Germinal center (tissue), 1 donor: ENCODE data around the gene ZNF784.

Experiments used
- DNase-seq: peaks from one replicate; pipeline ENCODE4 v3.0.0; 2012; ENCODE audit warnings: mixed read lengths, low spot score

Gene ZNF784, protein sequence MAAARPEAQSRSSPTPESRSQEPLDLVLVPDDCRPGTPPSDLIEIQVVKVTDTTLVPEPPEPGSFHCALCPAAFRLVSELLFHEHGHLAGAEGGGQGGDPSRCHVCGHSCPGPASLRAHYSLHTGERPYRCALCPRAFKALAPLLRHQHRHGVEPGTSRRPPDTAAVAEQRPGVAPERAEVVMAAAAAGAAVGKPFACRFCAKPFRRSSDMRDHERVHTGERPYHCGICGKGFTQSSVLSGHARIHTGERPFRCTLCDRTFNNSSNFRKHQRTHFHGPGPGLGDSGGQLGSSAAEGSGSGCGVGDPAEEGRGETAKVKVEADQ

DNA sequence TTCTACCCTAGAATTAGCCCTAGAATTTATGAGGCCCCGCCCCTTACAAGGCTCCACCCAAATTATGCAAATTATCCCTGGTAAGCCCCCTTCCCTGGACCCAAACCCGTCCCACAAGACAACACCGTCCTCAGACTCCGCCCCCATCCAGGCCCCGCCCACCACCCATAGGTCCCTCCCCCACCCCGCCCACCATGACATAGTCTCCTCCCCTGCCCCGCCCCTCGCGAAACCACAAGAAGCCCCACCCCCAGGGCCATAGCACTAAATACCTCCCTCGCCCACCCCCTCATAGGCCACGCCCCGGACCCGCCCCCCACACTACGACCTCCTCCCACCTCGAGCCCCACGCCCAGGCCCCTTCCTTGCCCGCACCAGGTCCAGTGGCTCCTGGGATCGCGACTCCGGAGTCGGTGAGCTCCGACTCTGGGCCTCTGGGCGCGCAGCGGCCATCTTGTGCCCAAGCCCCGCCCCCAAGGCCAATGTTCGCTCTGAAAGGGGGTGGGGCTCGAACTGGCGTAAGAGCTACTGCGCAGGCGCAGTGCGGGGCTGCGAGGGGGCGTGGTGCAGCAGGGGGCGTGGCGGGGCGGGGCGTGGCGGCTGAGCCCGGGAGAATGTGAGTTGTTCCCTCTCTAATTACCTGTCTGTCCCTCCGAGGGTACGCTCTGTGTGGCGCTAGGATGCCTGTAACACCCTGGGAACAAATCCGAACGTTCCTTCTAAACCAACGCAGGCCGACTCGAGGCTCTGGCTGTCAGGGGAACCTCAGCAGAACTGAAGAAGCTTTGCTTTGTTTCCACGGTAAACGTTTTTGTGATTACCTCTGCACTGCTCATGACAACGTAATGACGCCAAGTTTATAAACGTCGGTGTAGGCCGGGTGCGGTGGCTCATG is at the start of gene ZNF784:
Gene ZNF784 (minus strand): TSS at position 458 of the 895 bp plus-strand sequence. CDS start 5 bp downstream, at position 453.
- DNase-seq = peak; percentile 95

DNA sequence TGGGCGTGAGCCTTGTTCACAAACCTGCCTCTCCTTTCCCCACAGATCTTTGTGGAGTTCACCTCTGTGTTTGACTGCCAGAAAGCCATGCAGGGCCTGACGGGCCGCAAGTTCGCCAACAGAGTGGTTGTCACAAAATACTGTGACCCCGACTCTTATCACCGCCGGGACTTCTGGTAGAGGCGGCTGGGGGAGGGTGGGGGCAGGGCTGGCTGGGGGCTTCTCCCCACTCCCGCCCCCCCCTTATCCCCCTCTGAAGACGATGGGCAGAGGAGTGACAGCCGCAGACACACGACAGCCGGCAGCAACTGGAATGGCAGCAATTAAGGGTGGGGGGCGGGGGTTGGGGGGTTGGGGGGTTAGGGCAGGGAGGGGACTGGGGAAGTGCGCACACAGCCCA is 49.5 kb upstream of the ZNF784 start:
- DNase-seq = no peak

DNA sequence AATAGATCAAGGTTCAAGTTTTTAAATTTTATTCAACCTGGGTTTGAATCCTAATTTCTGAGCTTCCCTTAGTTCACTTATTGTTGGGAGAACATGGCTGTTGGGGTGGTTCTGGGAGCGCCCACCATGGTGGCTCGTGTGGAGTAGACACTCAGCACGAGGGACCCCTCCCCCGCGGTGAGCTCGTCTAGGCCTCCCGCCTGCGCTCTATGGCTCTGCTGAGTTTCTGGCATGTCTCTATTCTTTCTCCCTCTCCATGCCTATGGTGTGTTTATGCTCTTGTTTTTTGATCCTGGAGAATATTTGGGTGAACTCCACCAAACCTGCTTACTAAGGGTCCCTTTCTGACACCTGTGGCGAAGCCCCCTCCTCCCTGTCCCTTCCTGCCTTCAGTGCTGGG is 49.1 kb upstream of the ZNF784 start:
- no peak for DNase-seq

DNA sequence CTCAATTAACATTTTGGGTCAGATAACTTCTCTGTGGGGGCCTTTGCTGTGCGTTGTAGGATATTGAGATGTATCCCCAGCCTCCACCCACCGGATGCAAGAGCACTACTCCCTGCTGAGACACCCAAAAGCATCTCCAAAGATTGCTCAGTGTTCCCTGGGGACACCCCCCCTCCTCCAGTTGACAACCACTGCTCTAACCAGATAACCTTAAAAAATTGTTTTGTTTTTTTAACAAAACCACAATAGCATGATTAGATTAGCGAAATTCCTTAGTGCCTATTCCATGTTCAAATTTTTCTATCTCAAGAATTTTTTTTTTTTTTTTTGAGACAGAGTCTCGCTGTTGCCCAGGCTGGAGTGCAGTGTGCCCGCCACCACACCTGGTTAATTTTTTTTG is 48.1 kb upstream of the ZNF784 start:
- DNase-seq = no peak

DNA sequence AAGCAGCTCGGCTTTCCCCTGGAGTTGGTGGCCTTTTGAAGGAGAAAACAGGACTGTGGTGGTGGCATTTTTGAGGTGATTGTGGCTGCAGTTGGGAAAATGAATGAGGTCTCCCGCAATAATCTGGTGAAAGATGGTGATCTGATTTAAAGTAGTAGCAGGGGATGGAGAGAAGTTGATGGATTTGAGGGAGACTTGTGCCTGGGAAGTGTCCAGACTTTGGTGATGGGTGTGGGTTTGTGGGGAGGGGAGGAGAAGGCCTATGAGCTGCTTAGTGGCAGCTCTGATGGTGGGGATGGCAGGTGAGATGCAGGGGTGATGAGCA is 46.6 kb upstream of the ZNF784 start:
- DNase-seq = no peak

DNA sequence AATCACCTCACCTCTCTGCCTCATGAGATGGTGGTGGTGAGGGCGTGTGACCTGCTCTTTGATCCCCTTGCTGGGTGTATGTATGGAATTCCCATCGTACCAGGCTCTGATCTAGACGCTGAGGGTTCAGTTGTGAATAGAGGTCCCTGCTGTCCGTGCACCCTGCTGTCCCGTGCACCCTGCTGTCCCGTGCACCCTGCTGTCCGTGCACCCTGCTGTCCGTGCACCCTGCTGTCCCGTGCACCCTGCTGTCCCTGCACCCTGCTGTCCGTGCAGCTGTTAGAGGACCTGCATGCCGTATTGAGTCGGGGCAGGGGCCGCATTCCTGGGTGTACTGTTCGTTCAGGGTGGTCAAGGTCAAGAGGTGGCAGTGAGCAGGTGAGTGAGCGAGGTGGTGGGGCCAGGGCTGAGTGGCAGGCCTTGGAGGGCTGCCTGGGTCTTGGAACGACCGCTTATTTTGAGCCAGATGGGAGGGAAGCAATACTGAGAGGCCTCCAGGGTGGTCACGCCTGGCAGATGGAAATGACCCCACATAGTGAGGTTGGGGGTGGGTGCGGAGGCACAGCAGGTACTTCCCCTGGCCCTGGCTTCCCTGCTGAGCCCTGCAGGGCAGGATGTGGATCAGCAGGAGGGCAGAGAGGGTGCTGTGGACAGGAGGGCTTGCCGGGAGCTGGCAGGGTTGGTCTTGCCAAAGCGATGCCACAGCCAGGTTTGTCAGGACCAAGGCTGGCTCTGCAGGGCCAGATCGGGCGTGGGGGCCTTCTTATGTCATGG is 46.1 kb upstream of the ZNF784 start:
- no peak for DNase-seq

DNA sequence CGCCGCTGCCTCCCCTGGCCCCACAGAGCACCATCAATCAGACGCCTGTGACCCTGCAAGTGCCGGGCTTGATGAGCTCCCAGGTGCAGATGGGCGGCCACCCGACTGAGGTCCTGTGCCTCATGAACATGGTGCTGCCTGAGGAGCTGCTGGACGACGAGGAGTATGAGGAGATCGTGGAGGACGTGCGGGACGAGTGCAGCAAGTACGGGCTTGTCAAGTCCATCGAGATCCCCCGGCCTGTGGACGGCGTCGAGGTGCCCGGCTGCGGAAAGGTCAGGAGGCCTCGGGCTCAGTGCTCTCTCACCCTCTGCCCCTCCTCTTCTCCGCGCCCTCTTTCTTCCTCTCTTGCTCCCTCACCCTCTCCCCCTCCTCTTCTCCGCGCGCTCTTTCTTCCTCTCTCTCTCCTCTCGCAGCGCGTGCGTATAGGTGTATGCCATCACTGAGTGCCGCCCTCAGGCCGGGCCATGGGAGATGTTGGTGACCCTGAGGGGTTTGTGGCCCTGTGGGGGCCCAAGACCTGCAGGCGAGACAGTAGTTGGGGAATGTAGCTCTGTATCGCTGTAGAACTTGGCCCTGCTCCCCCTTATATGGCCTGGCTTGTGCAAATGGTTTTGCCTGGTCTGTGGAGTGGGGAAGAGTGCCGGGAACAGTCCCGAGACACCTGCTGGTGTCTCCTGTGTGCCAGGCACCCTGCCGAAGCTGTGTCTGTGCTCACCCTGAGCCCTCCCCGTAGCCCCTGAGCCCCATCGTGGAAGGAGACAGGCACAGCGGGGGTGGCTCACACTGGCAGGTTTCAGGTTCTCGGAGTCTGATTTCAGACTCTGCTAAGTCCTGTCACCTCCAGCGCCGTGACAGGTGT is 45.3 kb upstream of the ZNF784 start:
- DNase-seq = no peak

DNA sequence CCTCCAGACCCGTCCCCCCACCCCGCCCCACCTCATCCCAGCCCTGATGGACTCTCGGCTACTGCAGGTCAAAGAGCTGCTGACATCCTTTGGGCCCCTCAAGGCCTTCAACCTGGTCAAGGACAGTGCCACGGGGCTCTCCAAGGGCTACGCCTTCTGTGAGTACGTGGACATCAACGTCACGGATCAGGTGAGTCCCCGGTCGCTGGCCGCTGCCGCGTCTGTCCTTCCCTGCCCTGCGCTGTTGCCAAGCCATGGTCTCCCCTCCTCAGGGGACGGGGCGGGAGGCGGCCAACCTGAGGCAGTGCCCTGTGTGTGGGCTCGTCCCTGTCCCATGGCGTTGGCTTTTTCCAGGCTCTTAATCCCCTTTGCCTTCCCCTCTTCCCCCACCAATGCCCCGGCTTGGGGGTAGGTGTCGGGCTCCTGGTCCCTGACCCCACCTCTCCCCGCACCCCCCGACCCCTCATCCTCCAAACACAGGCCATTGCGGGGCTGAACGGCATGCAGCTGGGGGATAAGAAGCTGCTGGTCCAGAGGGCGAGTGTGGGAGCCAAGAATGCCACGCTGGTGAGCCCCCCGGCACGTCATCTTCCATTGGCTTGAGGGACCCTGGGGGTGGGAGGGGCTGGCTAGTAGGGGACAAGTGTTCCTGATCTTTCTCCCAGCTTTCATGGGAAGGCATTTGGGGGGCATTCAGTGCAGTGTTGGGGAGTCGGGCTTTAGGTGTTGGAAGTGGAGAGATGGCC is 44.4 kb upstream of the ZNF784 start:
- no peak for DNase-seq

DNA sequence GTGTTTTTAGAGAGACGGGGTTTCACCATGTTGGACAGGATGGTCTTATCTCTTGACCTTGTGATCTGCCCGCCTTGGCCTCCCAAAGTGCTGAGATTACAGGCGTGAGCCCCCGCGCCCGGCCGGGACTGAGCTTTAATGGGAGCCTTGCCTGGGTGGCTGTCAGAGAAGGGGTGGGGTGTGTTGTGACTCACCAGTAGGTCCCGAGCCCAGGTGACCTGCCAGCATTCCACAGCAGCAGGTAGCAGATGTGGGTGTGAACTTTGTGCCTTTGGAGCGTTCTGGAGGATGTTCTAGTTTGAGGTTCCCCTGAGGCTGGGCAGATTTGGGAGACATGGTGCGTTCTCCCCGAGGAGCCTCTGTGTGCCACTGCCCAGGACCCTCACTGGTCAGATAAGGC is 43.6 kb upstream of the ZNF784 start:
- DNase-seq = no peak

DNA sequence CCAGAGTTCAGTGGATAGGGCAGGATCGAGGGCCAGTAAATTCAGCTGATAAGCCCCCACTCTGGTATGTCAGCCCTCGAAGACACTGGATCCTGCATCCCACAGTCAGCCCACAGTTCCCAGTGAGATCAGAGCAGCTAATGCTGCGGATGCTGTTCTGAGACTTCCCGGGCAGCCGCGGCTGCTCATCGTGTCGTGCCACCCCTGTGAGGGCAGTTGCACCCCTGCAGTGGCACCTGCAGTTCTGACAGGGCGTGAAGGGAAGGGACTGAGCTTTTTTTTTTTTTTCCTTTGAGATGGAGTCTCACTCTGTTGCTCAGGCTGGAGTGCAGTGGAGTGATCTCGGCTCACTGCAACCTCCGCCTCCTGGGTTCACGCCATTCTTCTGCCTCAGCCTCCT is 43.1 kb upstream of the ZNF784 start:
- no peak for DNase-seq

DNA sequence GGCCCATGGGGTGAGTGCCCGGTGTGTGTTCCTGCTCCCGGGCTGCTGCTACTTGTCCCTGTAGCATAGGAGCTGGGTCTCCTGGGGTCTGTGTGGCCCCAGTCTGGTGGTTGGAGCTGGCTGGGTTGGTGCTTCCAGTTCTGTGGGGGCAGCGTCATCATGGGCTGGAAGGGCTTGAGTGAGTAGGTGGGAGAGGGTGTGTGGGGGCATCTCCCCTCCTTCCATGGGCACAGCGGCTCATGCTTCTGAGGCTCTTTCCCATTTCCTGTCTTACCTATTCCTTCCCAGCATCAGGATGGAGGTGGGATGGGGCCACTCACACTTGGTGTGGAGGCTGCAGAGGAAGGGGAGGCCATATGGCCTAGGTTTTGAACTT is 42.6 kb upstream of the ZNF784 start:
- DNase-seq = no peak

DNA sequence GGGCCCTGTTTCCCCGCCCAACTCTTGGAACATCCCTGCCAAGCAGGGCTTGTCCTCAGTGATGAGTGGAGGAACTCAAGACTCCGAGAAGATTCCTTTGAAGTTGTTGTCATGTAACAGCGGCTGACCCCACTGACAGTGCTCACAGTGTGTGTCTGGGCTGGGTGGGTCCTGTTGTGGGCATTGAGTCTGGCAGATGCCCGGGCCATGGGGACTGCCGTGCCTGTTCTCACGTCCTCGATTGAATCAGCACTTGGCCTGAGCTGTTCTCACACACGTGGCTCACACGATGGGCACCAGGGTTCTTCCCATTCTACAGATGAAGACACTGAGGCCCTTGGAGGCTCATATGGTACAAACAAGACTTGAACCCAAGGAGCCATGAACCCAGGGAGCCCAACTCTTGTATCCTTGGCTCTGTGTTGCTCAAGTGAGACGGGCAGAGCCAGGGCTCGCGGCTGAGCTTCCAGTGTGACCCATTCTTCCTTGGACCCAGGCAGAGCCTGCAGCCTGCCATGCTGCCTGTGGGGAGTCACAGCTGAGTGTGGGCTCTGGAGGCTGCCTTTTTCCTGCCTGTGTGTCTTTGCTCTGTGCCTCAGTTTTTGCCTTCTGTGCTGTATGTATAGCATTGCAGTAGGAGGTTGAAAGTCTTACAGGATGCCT is 42.1 kb upstream of the ZNF784 start:
- no peak for DNase-seq

DNA sequence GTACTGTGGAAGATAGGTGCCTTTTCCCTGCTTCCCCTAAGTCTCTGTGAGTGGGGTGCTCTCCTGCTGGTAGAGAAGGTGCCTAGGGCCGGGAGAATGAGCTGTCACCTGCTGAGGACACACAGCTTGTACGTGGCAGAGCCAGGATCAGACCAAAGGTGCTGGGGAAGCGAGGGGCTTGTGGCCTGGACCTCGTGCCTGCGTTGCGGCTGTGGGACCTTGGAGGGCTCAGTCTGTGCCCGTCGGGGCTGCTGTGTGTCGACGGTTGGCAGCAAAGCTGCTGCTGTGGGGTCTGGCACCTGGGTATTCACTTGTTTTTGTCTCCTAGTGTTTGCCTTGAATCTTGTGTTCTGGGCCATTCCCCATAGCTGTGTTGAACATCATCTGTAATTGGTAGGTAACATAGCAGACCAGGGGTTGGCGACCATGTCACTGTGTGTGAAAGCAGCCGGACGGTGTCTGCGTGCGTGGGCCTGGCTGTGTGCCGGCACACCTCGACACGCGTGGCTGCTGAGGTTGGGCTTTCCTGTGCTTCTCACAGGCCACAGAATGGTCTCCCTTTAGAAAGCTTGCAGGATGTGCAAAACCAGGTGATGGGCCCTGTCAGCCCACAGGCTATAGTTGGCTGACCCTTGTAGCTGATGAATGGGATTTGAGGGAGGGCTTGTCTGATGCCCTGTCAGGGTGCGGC is 39.6 kb upstream of the ZNF784 start:
- no peak for DNase-seq

DNA sequence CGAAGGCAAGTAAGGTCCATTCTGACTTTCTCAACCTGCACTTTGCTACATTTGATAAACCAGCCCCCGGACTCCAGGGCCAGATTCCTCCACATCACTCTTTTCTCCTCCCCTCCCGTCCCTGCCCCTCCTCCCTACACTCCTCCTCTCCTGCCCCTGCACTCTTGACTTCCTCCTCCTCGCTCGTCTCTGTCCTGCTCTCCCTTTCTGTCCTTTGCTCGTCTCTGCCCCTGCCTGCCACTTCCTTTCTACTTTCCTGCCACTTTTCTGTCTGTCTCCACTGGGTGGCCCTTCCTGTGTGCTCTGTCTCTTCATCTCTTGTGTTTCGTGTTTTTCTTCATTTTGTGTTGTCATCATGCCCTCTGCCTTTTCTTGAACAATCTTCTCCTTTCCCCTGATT is 37.5 kb upstream of the ZNF784 start:
- no peak for DNase-seq

DNA sequence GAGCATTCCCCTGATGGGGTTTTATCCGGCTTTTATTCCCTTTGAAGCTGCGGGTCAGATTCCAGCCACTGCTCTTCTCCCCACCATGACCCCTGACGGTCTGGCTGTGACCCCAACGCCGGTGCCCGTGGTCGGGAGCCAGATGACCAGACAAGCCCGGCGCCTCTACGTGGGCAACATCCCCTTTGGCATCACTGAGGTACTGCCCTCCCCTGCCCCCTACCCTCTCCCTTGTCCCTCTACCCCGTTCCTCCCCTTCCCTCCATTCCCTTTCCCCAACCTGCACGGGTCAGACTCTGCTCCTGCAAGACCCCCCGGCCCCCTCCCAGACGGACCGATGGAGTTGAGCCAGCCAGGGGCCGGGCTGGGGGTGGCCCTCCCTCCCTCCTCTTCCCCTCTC is 36.6 kb upstream of the ZNF784 start:
- DNase-seq = no peak

DNA sequence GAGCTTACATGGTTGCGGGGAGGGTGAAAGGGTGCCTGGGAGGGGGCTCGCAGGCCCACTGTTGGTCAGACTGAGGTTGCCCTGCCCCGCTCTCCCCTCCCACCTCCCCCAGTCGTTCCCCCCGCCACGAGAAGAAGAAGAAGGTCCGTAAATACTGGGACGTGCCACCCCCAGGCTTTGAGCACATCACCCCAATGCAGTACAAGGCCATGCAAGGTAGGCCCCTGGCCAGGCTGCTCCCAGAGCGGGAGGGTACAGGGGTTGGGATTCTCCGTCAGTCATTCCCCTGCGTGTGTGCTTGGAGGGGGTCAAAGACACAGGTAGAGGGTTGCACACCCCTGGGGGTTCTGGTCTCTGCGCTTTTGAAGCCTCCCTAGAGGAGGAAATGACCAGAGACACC is 36.0 kb upstream of the ZNF784 start:
- DNase-seq = no peak

DNA sequence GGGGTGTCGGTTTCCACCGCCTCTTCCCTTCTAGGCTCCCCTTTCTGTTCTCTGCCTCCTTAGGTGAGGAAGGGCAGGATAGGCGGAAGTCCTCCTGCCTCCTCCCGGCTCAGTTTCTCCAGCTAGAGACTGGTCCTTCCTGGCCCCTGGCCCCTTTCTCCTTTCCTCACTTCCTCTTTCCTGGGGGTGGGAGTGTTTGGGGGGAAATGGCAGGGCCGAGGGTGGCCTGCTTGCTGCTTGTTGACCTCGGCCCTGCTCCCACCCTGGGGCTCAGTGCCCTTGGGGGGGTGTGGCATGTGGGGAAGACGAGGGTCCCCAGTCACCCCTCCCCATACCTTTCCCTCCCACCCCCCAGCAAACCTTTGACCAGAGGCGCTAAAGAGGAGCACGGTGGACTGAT is 35.5 kb upstream of the ZNF784 start:
- no peak for DNase-seq

DNA sequence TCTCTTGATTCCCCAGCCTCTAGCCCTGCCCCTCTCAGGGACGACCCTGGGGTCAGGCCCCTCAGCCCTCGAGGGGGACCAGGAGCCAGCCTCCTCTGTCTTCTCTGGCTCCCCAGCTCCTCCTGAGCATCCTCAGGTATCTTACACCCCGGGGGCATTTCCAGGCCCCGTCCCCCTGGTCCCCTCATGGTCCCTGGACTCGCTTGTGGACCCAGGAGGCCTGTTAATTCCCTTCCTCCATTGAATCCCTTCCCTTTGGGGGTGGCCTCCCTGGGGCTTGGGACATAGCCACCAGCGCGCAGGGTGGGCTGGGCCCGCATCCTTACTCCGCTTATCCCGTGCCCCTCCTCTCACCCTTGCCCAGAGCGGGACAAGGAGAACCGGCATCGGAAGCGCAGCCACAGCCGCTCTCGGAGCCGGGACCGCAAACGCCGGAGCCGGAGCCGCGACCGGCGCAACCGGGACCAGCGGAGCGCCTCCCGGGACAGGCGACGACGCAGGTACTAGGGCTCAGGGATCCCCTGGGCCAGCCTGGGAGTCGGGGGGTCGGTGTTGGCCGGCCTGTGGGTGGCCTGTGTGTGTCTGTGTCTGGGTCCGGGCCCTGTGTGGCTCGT is 34.6 kb upstream of the ZNF784 start:
- no peak for DNase-seq

DNA sequence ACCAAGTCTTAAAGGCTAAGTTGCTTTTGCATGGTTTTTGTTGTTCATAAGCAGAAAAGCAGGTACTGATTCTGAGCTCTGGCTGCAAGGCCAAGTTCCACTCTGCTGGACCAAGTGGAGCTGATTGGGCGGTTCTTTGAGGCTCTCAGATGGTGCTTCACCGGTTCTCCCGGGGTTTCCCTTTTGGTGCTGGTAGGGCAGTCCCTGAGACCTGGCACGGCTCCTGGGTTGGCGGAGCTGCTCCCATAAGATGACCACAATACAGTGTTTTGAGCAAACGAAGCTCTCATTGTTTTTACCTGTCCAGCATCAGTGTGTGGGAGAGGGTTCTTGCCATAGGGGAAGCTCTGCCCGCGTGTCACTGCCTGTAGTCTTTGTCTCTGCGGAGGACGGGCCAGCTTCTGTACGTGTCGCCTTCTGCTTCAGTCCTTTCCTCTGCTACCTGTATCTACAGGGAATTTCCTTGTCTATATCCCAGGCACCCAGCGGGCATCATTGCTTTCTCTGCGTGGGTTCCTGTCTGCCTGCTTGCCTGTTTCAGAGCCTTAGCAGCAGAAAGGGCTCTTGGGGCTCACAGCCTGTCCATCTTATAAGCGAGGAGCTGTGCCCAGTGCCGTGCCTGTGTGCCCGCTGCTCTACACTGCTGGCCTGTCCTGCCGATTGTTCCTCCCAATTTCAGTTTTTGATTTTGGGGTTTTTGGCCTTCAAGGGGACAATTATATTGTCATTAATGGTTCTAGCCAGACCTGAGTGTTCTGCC is 32.8 kb upstream of the ZNF784 start:
- DNase-seq = no peak
